C4-2B (cell line): Measurements from ENCODE around the gene DUSP7.

ENCODE experiments used
- ZFX ChIP-seq: fragments of 450-650 bp; IDR thresholded peaks from 2 replicates; pipeline ENCODE4 v1.6.1; 2017
- TF ChIP-seq, protein P1 (sequence below): fragments of 450-650 bp; conservative IDR thresholded peaks from 2 replicates; pipeline ENCODE4 v1.5.1; 2017; ENCODE audit warnings: mild to moderate bottlenecking

DNA sequence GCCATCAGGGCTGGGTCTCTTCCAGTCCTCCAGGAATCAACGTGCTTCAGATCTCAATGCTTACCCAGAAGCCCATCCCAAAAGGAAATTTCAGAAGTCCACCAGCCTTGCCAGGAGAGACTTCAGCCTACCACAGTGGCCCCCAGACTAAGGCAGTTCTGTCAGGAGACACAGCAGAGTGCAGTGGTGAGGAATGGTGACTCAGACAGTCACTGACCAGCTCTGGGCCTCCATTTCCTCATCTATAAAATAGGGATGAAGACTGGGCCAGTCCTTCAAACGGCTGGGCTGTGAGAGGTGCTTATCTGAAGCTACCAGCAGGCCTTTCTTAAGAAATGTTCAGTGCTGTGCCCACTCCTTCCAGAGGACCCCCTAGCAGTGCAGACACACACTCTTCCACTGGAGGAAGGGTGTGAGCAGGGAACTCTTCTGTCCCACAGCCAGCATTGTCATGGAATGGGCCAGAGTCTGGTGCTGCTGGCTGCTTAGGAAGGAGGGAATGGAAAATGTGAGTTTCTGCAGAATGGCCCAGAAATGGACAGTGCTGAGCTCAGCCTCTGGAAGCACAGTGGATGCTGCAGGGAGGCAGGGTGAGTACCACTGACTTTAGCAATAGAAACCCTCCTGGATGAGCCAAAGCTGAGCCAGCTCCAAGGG is 41.6 kb upstream of the DUSP7 start:
- TF ChIP-seq, protein P1, sequence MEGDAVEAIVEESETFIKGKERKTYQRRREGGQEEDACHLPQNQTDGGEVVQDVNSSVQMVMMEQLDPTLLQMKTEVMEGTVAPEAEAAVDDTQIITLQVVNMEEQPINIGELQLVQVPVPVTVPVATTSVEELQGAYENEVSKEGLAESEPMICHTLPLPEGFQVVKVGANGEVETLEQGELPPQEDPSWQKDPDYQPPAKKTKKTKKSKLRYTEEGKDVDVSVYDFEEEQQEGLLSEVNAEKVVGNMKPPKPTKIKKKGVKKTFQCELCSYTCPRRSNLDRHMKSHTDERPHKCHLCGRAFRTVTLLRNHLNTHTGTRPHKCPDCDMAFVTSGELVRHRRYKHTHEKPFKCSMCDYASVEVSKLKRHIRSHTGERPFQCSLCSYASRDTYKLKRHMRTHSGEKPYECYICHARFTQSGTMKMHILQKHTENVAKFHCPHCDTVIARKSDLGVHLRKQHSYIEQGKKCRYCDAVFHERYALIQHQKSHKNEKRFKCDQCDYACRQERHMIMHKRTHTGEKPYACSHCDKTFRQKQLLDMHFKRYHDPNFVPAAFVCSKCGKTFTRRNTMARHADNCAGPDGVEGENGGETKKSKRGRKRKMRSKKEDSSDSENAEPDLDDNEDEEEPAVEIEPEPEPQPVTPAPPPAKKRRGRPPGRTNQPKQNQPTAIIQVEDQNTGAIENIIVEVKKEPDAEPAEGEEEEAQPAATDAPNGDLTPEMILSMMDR: no peak
- no peak for TF ChIP-seq ZFX
